ENCODE measurements around the gene MYOM1.

MYOM1 gene

GRCh38 chr18:3044931-3045698, 174.7 kb downstream of the MYOM1 start:
- Histone ChIP-seq H3K4ac (ENCODE audit: low read length) (no peak overlapping the region), H3K4me1 (ENCODE audit: control insufficient read depth in 2 of 2, insufficient read depth in 1 of 2, low read depth in 1 of 2, low read length in 2 of 2) (peaks cover 10 to 15% of the 10 kb centered on the region in 2 donors), H3K79me1 (ENCODE audit: low read depth, low read length) (no peaks in the 10 kb centered on the region), H2BK5ac (ENCODE audit: low read length) (no peak overlapping the region), H3K23ac (ENCODE audit: low read depth, low read length, poor library complexity) (no peak overlapping the region), H3K27ac (replicated peaks; ENCODE audit: low read length) (no peak overlapping the region), H3K9me3 (replicated peaks in 1 of 2; ENCODE audit: control insufficient read depth in 2 of 2, insufficient read depth in 1 of 2, low read depth in 1 of 2, low read length in 2 of 2) (no peaks in the 10 kb centered on the region), H3K9ac (ENCODE audit: low read depth, low read length, poor library complexity) (no peak overlapping the region), H2BK15ac (ENCODE audit: low read length) (no peak overlapping the region), H2BK12ac (ENCODE audit: low read length) (no peak overlapping the region), H4K91ac (ENCODE audit: low read depth, low read length, poor library complexity) (no peak overlapping the region), H3K4me3 (ENCODE audit: low read length in 2 of 2) (no peak overlapping the region), H4K8ac (ENCODE audit: low read depth, low read length) (no peak overlapping the region), H2BK120ac (ENCODE audit: low read depth, low read length) (no peak overlapping the region), H3K4me2 (ENCODE audit: insufficient read depth, low read length, poor library complexity, severe bottlenecking) (no peak overlapping the region), H3K14ac (ENCODE audit: low read length) (no peak overlapping the region), H3K18ac (ENCODE audit: low read length) (no peak overlapping the region), H2AFZ (ENCODE audit: low read length) (peak overlapping the region; percentile 75), H3K36me3 (replicated peaks in 1 of 2; ENCODE audit: control insufficient read depth in 2 of 2, insufficient read depth in 2 of 2, low read length in 2 of 2) (no peaks in the 10 kb centered on the region), H3K27me3 (ENCODE audit: control insufficient read depth in 3 of 3, insufficient read depth in 3 of 3, low read depth in 1 of 3, low read length in 3 of 3) (no peaks in the 10 kb centered on the region), H2AK5ac (ENCODE audit: low read depth, low read length) (no peak overlapping the region)
- no peak for DNase-seq (ENCODE audit: low spot score)
- WGBS, 2 donors (ENCODE audit: extremely low coverage in 2 of 2, insufficient read length in 2 of 2, insufficient replicate concordance in 1 of 2): no CpG with 5 or more reads among the region's 12 CpGs

DNA sequence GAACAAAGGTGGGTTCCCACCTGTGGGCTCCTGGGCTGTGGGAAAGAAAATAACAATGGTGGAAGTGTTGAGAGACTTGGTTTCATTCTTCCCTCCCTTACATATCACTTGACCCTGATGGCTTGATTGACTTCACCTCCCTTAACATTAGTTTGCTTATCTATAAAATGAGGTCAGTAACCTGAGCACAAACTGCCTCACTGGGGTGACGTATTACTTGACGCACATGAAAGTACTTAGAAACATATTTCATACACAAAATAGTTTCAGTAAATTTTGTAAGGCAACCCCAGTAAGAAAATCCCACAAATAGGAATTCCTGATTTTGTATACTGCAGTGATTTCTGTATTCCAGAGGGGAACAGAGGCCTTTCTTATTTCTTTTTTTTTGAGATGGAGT, 177.4 kb downstream of the MYOM1 start:
- Histone ChIP-seq H2BK12ac (ENCODE audit: low read length) (no peak overlapping the region), H3K27ac (replicated peaks; ENCODE audit: low read length) (no peak overlapping the region), H4K91ac (ENCODE audit: low read depth, low read length, poor library complexity) (no peak overlapping the region), H3K79me1 (ENCODE audit: low read depth, low read length) (no peaks in the 10 kb centered on the region), H4K8ac (ENCODE audit: low read depth, low read length) (no peak overlapping the region), H3K4ac (ENCODE audit: low read length) (no peak overlapping the region), H3K4me3 (ENCODE audit: low read length in 2 of 2) (no peak overlapping the region), H2AK5ac (ENCODE audit: low read depth, low read length) (no peak overlapping the region), H3K23ac (ENCODE audit: low read depth, low read length, poor library complexity) (no peak overlapping the region), H3K9ac (ENCODE audit: low read depth, low read length, poor library complexity) (no peak overlapping the region), H3K36me3 (replicated peaks in 1 of 2; ENCODE audit: control insufficient read depth in 2 of 2, insufficient read depth in 2 of 2, low read length in 2 of 2) (no peaks in the 10 kb centered on the region), H3K4me2 (ENCODE audit: insufficient read depth, low read length, poor library complexity, severe bottlenecking) (no peak overlapping the region), H3K4me1 (ENCODE audit: control insufficient read depth in 2 of 2, insufficient read depth in 1 of 2, low read depth in 1 of 2, low read length in 2 of 2) (peaks cover 8 to 15% of the 10 kb centered on the region in 2 donors), H2BK120ac (ENCODE audit: low read depth, low read length) (no peak overlapping the region), H2BK15ac (ENCODE audit: low read length) (no peak overlapping the region), H2AFZ (ENCODE audit: low read length) (peak overlapping the region; percentile 23), H3K18ac (ENCODE audit: low read length) (no peak overlapping the region), H3K27me3 (ENCODE audit: control insufficient read depth in 3 of 3, insufficient read depth in 3 of 3, low read depth in 1 of 3, low read length in 3 of 3) (no peaks in the 10 kb centered on the region), H3K9me3 (replicated peaks in 1 of 2; ENCODE audit: control insufficient read depth in 2 of 2, insufficient read depth in 1 of 2, low read depth in 1 of 2, low read length in 2 of 2) (no peaks in the 10 kb centered on the region), H3K14ac (ENCODE audit: low read length) (no peak overlapping the region), H2BK5ac (ENCODE audit: low read length) (no peak overlapping the region)
- WGBS, 2 donors (ENCODE audit: extremely low coverage in 2 of 2, insufficient read length in 2 of 2, insufficient replicate concordance in 1 of 2): no CpG with 5 or more reads among the region's 2 CpGs
- no peak for DNase-seq (ENCODE audit: low spot score)

GRCh38 chr18:3041843-3042242, 177.9 kb downstream of the MYOM1 start:
- H3K36me3 ChIP-seq (replicated peaks in 1 of 2; ENCODE audit: control insufficient read depth in 2 of 2, insufficient read depth in 2 of 2, low read length in 2 of 2): no peaks in the 10 kb centered on the region
- H3K18ac ChIP-seq (ENCODE audit: low read length): no peak overlapping the region
- H2AFZ ChIP-seq (ENCODE audit: low read length): peak overlapping the region; percentile 23
- no peak overlapping the region for H3K27ac ChIP-seq (replicated peaks; ENCODE audit: low read length)
- no peak overlapping the region for H3K4me3 ChIP-seq (ENCODE audit: low read length in 2 of 2)
- no peak overlapping the region for H2BK15ac ChIP-seq (ENCODE audit: low read length)
- peaks cover 8 to 12% of the 10 kb centered on the region in 2 donors for H3K4me1 ChIP-seq (ENCODE audit: control insufficient read depth in 2 of 2, insufficient read depth in 1 of 2, low read depth in 1 of 2, low read length in 2 of 2)
- no peak overlapping the region for H3K23ac ChIP-seq (ENCODE audit: low read depth, low read length, poor library complexity)
- no peak overlapping the region for H2BK12ac ChIP-seq (ENCODE audit: low read length)
- no peaks in the 10 kb centered on the region for H3K27me3 ChIP-seq (ENCODE audit: control insufficient read depth in 3 of 3, insufficient read depth in 3 of 3, low read depth in 1 of 3, low read length in 3 of 3)
- no peak overlapping the region for H4K91ac ChIP-seq (ENCODE audit: low read depth, low read length, poor library complexity)
- no peak overlapping the region for H3K4ac ChIP-seq (ENCODE audit: low read length)
- H4K8ac ChIP-seq (ENCODE audit: low read depth, low read length): no peak overlapping the region
- DNase-seq (ENCODE audit: low spot score): no peak
- H2BK5ac ChIP-seq (ENCODE audit: low read length): no peak overlapping the region
- no peak overlapping the region for H3K14ac ChIP-seq (ENCODE audit: low read length)
- no peaks in the 10 kb centered on the region for H3K9me3 ChIP-seq (replicated peaks in 1 of 2; ENCODE audit: control insufficient read depth in 2 of 2, insufficient read depth in 1 of 2, low read depth in 1 of 2, low read length in 2 of 2)
- no peak overlapping the region for H3K4me2 ChIP-seq (ENCODE audit: insufficient read depth, low read length, poor library complexity, severe bottlenecking)
- WGBS, 2 donors (ENCODE audit: extremely low coverage in 2 of 2, insufficient read length in 2 of 2, insufficient replicate concordance in 1 of 2): no CpG with 5 or more reads among the region's 5 CpGs
- no peak overlapping the region for H3K9ac ChIP-seq (ENCODE audit: low read depth, low read length, poor library complexity)
- no peak overlapping the region for H2AK5ac ChIP-seq (ENCODE audit: low read depth, low read length)
- H2BK120ac ChIP-seq (ENCODE audit: low read depth, low read length): no peak overlapping the region
- no peaks in the 10 kb centered on the region for H3K79me1 ChIP-seq (ENCODE audit: low read depth, low read length)

DNA sequence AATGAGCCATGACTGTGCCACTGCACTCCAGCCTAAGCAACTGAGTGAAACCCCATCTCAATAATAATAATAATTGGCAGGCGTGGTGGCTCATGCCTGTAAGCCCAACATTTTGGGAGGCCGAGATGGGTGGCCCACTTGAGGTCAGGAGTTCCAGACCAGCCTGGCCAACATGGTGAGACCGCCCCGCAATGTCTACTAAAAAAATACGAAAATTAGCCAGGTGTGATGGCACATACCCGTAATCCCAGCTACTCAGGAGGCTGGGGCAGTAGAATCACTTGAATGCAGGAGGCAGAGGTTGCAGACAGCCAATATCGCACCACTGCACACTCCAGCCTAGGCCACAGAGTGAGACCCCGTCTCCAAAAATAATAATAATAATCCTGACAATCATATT, 178.9 kb downstream of the MYOM1 start:
- Histone ChIP-seq H3K27ac (replicated peaks; ENCODE audit: low read length) (no peak overlapping the region), H3K23ac (ENCODE audit: low read depth, low read length, poor library complexity) (no peak overlapping the region)

More for the DNA sequence above, 178.9 kb downstream of the MYOM1 start:
- no peak overlapping the region for H2BK15ac ChIP-seq (ENCODE audit: low read length)
- H2AK5ac ChIP-seq (ENCODE audit: low read depth, low read length): no peak overlapping the region
- no peak overlapping the region for H4K8ac ChIP-seq (ENCODE audit: low read depth, low read length)
- H2BK5ac ChIP-seq (ENCODE audit: low read length): no peak overlapping the region
- no peak overlapping the region for H2BK12ac ChIP-seq (ENCODE audit: low read length)
- no peak overlapping the region for H4K91ac ChIP-seq (ENCODE audit: low read depth, low read length, poor library complexity)
- H3K79me1 ChIP-seq (ENCODE audit: low read depth, low read length): no peaks in the 10 kb centered on the region
- H3K36me3 ChIP-seq (replicated peaks in 1 of 2; ENCODE audit: control insufficient read depth in 2 of 2, insufficient read depth in 2 of 2, low read length in 2 of 2): no peaks in the 10 kb centered on the region
- H3K27me3 ChIP-seq (ENCODE audit: control insufficient read depth in 3 of 3, insufficient read depth in 3 of 3, low read depth in 1 of 3, low read length in 3 of 3): no peaks in the 10 kb centered on the region
- H3K9ac ChIP-seq (ENCODE audit: low read depth, low read length, poor library complexity): no peak overlapping the region
- H2BK120ac ChIP-seq (ENCODE audit: low read depth, low read length): no peak overlapping the region
- peaks cover 3 to 4% of the 10 kb centered on the region in 2 donors for H3K4me1 ChIP-seq (ENCODE audit: control insufficient read depth in 2 of 2, insufficient read depth in 1 of 2, low read depth in 1 of 2, low read length in 2 of 2)
- no peak overlapping the region for H3K18ac ChIP-seq (ENCODE audit: low read length)
- H3K14ac ChIP-seq (ENCODE audit: low read length): no peak overlapping the region
- DNase-seq (ENCODE audit: low spot score): no peak
- no peaks in the 10 kb centered on the region for H3K9me3 ChIP-seq (replicated peaks in 1 of 2; ENCODE audit: control insufficient read depth in 2 of 2, insufficient read depth in 1 of 2, low read depth in 1 of 2, low read length in 2 of 2)
- H2AFZ ChIP-seq (ENCODE audit: low read length): no peak overlapping the region
- no peak overlapping the region for H3K4me2 ChIP-seq (ENCODE audit: insufficient read depth, low read length, poor library complexity, severe bottlenecking)
- no peak overlapping the region for H3K4ac ChIP-seq (ENCODE audit: low read length)
- H3K4me3 ChIP-seq (ENCODE audit: low read length in 2 of 2): no peak overlapping the region
- no CpG with 5 or more reads among the region's 8 CpGs for WGBS, 2 donors (ENCODE audit: extremely low coverage in 2 of 2, insufficient read length in 2 of 2, insufficient replicate concordance in 1 of 2)
